ENCODE measurements around the gene RPTN. TPM values are rescaled to one million over a fixed set of nuclear protein-coding genes. Genes with fewer than 3 reads are reported as not detected.
"Not testable (repeated sequence)": the region's sequence is repeated elsewhere in the genome, so short reads cannot be mapped to it uniquely, and the experiment has no call there.

The RPTN gene
- total and polyA plus RNA-seq, 2 experiments from 2014 or later: not detected

DNA sequence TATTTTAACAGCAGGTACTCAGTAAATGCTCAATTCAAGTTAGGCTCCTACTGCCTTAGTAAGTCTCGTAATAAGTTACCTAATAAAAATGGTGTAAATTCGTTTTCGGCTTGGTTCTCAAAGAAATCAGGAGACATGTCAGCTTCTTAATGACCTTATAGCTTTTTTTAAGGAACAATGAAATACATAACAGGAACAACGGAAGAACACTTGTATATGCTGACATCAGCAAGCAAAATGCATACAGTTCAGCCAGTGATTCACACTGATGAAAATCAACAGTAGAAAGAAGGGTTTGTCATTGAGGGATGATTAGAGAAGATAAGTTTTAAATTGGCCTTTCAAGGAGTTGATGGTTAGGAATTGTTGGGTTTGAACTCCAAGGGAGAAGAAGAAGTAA lies 13.3 kb downstream of the RPTN start (continued):
- TF ChIP-seq, protein P1, sequence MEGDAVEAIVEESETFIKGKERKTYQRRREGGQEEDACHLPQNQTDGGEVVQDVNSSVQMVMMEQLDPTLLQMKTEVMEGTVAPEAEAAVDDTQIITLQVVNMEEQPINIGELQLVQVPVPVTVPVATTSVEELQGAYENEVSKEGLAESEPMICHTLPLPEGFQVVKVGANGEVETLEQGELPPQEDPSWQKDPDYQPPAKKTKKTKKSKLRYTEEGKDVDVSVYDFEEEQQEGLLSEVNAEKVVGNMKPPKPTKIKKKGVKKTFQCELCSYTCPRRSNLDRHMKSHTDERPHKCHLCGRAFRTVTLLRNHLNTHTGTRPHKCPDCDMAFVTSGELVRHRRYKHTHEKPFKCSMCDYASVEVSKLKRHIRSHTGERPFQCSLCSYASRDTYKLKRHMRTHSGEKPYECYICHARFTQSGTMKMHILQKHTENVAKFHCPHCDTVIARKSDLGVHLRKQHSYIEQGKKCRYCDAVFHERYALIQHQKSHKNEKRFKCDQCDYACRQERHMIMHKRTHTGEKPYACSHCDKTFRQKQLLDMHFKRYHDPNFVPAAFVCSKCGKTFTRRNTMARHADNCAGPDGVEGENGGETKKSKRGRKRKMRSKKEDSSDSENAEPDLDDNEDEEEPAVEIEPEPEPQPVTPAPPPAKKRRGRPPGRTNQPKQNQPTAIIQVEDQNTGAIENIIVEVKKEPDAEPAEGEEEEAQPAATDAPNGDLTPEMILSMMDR (conservative IDR thresholded peaks at IDR 0.05; ENCODE audit: low read depth in 2 of 2): no peak
- TF ChIP-seq JUNB (IDR thresholded peaks at IDR 0.05; ENCODE audit: unreplicated experiment) (no peak), ZNF331 (CRISPR knock-in tag; IDR thresholded peaks at IDR 0.05; ENCODE audit: low read depth) (no peak), ZNF114 (CRISPR knock-in tag; IDR thresholded peaks at IDR 0.05) (no peak), POLR2AphosphoS5 (IDR thresholded peaks at IDR 0.05; ENCODE audit: low read depth) (no peak)
- TF ChIP-seq, protein P2, sequence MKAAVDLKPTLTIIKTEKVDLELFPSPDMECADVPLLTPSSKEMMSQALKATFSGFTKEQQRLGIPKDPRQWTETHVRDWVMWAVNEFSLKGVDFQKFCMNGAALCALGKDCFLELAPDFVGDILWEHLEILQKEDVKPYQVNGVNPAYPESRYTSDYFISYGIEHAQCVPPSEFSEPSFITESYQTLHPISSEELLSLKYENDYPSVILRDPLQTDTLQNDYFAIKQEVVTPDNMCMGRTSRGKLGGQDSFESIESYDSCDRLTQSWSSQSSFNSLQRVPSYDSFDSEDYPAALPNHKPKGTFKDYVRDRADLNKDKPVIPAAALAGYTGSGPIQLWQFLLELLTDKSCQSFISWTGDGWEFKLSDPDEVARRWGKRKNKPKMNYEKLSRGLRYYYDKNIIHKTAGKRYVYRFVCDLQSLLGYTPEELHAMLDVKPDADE (IDR thresholded peaks at IDR 0.05): no peak

DNA sequence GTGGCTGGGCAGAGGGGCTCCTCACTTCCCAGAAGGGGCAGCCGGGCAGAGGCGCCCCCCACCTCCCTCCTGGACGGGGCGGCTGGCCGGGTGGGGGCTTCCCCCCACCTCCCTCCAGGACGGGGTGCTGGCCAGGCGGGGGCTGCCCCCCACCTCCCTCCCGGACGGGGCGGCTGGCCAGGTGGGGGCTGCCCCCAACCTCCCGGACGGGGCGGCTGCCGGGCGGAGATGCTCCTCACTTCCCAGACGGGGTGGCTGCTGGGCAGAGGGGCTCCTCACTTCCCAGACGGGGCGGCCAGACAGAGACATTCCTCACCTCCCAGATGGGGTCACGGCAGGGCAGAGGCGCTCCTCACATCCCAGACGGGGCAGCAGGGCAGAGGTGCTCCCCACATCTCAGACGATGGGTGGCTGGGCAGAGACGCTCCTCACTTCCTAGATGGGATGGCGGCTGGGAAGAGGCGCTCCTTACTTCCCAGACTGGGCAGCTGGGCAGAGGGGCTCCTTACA lies 14.3 kb downstream of the RPTN start:
- DNase-seq (ENCODE audit: low spot score); H3K27me3 Mint-ChIP-seq (ENCODE audit: insufficient read depth, low read depth, poor library complexity); H3K4me3 Mint-ChIP-seq; H3K4me3 ChIP-seq; H3F3A ChIP-seq (replicated peaks; ENCODE audit: low read depth); H3K36me3 ChIP-seq (ENCODE audit: insufficient read depth); H3K27me3 ChIP-seq (ENCODE audit: insufficient read depth); H3K27ac Mint-ChIP-seq; H3K4me1 ChIP-seq (ENCODE audit: insufficient read depth); H2AFZ ChIP-seq; H4K20me1 ChIP-seq (replicated peaks; ENCODE audit: insufficient read depth); H3K9me2 ChIP-seq (ENCODE audit: insufficient read depth); H3K79me2 ChIP-seq (replicated peaks; ENCODE audit: insufficient read depth); H3K27ac ChIP-seq (ENCODE audit: low read depth); H3K4me2 ChIP-seq; ATAC-seq; H3K4me1 Mint-ChIP-seq: not testable (repeated sequence)
- Mint-ChIP-seq H3K9me3 (peaks cover 45% of the 10 kb centered on the region), H3K36me3 (ENCODE audit: low read depth) (peaks cover 20% of the 10 kb centered on the region)

DNA sequence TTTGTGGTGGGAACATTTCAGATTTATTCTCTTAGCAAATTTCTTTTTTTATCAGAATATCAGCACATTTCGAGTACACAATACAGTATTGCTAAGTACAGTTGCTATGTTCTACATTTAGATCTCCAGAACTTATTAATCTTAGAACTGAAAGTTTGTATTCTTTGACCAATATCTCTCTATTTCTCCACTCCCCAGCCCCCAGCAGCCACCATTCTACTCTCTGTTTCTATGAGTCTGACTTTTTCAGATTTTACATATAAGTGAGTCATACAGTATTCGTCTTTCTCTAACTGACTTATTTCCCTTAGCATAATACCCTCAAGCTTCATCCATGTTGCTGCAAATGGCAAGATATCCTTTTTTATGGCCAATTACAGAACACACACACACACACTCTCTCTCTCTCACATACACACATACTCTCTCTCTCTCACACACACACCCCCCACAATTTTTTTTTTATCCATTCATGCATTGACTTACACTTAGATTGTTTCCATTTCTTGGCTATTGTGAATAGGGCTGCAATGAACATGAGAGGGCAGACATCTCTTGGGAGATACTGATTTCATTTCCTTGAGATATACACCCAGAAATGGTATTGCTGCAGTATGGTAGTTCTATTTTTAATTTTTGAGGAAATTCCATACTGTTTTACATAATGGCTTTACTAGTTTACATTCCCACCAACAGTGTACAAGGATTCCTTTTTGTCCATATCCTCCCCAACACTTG lies 15.7 kb downstream of the RPTN start:
- Histone ChIP-seq H3K27ac (ENCODE audit: low read depth) (no peak overlapping the region), H3K36me3 (ENCODE audit: insufficient read depth) (no peaks in the 10 kb centered on the region), H3K79me2 (replicated peaks; ENCODE audit: insufficient read depth) (no peaks in the 10 kb centered on the region), H4K20me1 (replicated peaks; ENCODE audit: insufficient read depth) (no peaks in the 10 kb centered on the region), H3K27me3 (ENCODE audit: insufficient read depth) (no peaks in the 10 kb centered on the region; the same call in 1 of the 2 replicates), H2AFZ (no peak overlapping the region), H3F3A (replicated peaks; ENCODE audit: low read depth) (no peaks in the 10 kb centered on the region), H3K4me1 (ENCODE audit: insufficient read depth) (no peaks in the 10 kb centered on the region), H3K4me3 (no peak overlapping the region), H3K4me2 (no peak overlapping the region), H3K9me2 (ENCODE audit: insufficient read depth) (no peaks in the 10 kb centered on the region)
- no peak overlapping the region for H3K27ac Mint-ChIP-seq
- no peak for DNase-seq (ENCODE audit: low spot score)
- H3K4me1 Mint-ChIP-seq: no peaks in the 10 kb centered on the region
- H3K9me3 Mint-ChIP-seq: peaks cover 36% of the 10 kb centered on the region
- no peaks in the 10 kb centered on the region for H3K27me3 Mint-ChIP-seq (ENCODE audit: insufficient read depth, low read depth, poor library complexity)
- peaks cover 15% of the 10 kb centered on the region for H3K36me3 Mint-ChIP-seq (ENCODE audit: low read depth)
- no peak for ATAC-seq
- no peak overlapping the region for H3K4me3 Mint-ChIP-seq
- no peak for TF ChIP-seq ZNF114 (CRISPR knock-in tag; IDR thresholded peaks at IDR 0.05)
- TF ChIP-seq EZH2phosphoT487 (IDR thresholded peaks at IDR 0.05; ENCODE audit: unreplicated experiment): no peak
- TF ChIP-seq, protein P2 (IDR thresholded peaks at IDR 0.05): no peak
- no peak for TF ChIP-seq JUNB (IDR thresholded peaks at IDR 0.05; ENCODE audit: unreplicated experiment)
- TF ChIP-seq, protein P1 (conservative IDR thresholded peaks at IDR 0.05; ENCODE audit: low read depth in 2 of 2): no peak
- TF ChIP-seq EZH2 (IDR thresholded peaks at IDR 0.05; ENCODE audit: low read depth, unreplicated experiment): no peak
- TF ChIP-seq CREB1 (CRISPR knock-in tag; IDR thresholded peaks at IDR 0.05; ENCODE audit: low read depth): no peak
- TF ChIP-seq ZNF331 (CRISPR knock-in tag; IDR thresholded peaks at IDR 0.05; ENCODE audit: low read depth): no peak
- TF ChIP-seq, protein P3, sequence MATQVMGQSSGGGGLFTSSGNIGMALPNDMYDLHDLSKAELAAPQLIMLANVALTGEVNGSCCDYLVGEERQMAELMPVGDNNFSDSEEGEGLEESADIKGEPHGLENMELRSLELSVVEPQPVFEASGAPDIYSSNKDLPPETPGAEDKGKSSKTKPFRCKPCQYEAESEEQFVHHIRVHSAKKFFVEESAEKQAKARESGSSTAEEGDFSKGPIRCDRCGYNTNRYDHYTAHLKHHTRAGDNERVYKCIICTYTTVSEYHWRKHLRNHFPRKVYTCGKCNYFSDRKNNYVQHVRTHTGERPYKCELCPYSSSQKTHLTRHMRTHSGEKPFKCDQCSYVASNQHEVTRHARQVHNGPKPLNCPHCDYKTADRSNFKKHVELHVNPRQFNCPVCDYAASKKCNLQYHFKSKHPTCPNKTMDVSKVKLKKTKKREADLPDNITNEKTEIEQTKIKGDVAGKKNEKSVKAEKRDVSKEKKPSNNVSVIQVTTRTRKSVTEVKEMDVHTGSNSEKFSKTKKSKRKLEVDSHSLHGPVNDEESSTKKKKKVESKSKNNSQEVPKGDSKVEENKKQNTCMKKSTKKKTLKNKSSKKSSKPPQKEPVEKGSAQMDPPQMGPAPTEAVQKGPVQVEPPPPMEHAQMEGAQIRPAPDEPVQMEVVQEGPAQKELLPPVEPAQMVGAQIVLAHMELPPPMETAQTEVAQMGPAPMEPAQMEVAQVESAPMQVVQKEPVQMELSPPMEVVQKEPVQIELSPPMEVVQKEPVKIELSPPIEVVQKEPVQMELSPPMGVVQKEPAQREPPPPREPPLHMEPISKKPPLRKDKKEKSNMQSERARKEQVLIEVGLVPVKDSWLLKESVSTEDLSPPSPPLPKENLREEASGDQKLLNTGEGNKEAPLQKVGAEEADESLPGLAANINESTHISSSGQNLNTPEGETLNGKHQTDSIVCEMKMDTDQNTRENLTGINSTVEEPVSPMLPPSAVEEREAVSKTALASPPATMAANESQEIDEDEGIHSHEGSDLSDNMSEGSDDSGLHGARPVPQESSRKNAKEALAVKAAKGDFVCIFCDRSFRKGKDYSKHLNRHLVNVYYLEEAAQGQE (IDR thresholded peaks at IDR 0.05; ENCODE audit: unreplicated experiment): no peak
- no peak for TF ChIP-seq POLR2AphosphoS5 (IDR thresholded peaks at IDR 0.05; ENCODE audit: low read depth)
- TF ChIP-seq STAT1 (IDR thresholded peaks at IDR 0.05; ENCODE audit: unreplicated experiment): no peak

Data from GM23338 (cell line).